B cell (primary cell): Measurements from ENCODE around the gene EFCAB14. TPM values are rescaled to one million over a fixed set of nuclear protein-coding genes. Genes with fewer than 3 reads are reported as not detected.

Source experiments
- ATAC-seq: fragments of 200-7000 bp; cut with Tn5 transposase; one replicate; pipeline ENCODE4 v1.10.0; 2021; ENCODE audit warnings: low read depth, mild to moderate bottlenecking, moderate number of reproducible peaks, moderate library complexity
- CTCF ChIA-PET: fragments of 350-600 bp; sonication (Branson Sonifier 250); formaldehyde crosslinking; loops from one replicate; lab custom pipeline; 2021; ENCODE audit warnings: antibody characterized with exemption, inconsistent platforms; lab: Charles Lee
- POLR2A ChIA-PET: fragments of 350-600 bp; sonication (Branson Sonifier 250); formaldehyde crosslinking; loops from one replicate; lab custom pipeline; 2021; ENCODE audit warnings: antibody characterized with exemption; lab: Charles Lee
- DNase-seq: peaks from one replicate; pipeline ENCODE4 v3.0.0; 2013
- H2AFZ ChIP-seq: 2 replicates; pipeline ENCODE4 v1.6.1; 2012; ENCODE audit warnings: mild to moderate bottlenecking, low read depth, low read length; ENCODE audit not compliant: insufficient read depth, poor library complexity, severe bottlenecking
- H3K27ac ChIP-seq, 2 donors: 1 replicate in 1 of 2; 2 replicates in 1 of 2; pipeline ENCODE4 v1.5.1; 2012 to 2013; ENCODE audit warnings: low read length in 2 of 2, mild to moderate bottlenecking in 2 of 2, moderate library complexity in 1 of 2
- H3K27me3 ChIP-seq, 4 experiments: fragments of 200-600 bp in 1 of 4; sonication (generic) in 1 of 4; replicated peaks in 1 of 4; 1 replicate in 2 of 4; 2 replicates in 2 of 4; pipeline versions ENCODE4 v1.6.1 to v1.7.0; 2013 to 2016; ENCODE audit warnings: low read length in 3 of 4, mild to moderate bottlenecking in 2 of 4, mixed read lengths in 1 of 4, moderate library complexity in 1 of 4; ENCODE audit not compliant: insufficient read depth in 4 of 4, control insufficient read depth in 3 of 4; ENCODE audit errors: control extremely low read depth in 1 of 4
- H3K36me3 ChIP-seq, 2 experiments: replicated peaks in 1 of 2; 1 replicate in 1 of 2; 2 replicates in 1 of 2; pipeline versions ENCODE4 v1.6.1 to v1.7.1; 2013; ENCODE audit warnings: low read length in 1 of 2; ENCODE audit not compliant: insufficient read depth in 2 of 2, control insufficient read depth in 1 of 2; ENCODE audit errors: control extremely low read depth in 1 of 2, extremely low read depth in 1 of 2
- H3K4me1 ChIP-seq, 2 donors: fragments of 200-600 bp in 1 of 2; sonication (generic) in 1 of 2; 1 replicate in 1 of 2; 2 replicates in 1 of 2; pipeline versions ENCODE4 v1.5.1 to v1.6.1; 2013 to 2017; ENCODE audit warnings: low read length in 2 of 2; ENCODE audit not compliant: control insufficient read depth in 2 of 2, insufficient read depth in 2 of 2
- H3K4me2 ChIP-seq: replicated peaks from 2 replicates; pipeline ENCODE3; 2012; ENCODE audit warnings: mild to moderate bottlenecking, low read depth, low read length; ENCODE audit not compliant: poor library complexity, severe bottlenecking
- H3K4me3 ChIP-seq, 5 experiments: fragments of 200-600 bp in 1 of 5; sonication (generic) in 1 of 5; 1 replicate in 3 of 5; 2 replicates in 2 of 5; pipeline versions ENCODE4 v1.5.1 to v1.7.0; 2011 to 2016; ENCODE audit warnings: low read length in 4 of 5, mild to moderate bottlenecking in 4 of 5, low read depth in 2 of 5, control low read depth in 1 of 5, moderate library complexity in 1 of 5; ENCODE audit not compliant: insufficient read depth in 1 of 5; ENCODE audit errors: control extremely low read depth in 1 of 5, extremely low read depth in 1 of 5
- H3K79me2 ChIP-seq: fragments of 200-600 bp; sonication (generic); one replicate; pipeline ENCODE4 v1.6.0; 2016; ENCODE audit warnings: low read length; ENCODE audit not compliant: control insufficient read depth, insufficient read depth
- H3K9ac ChIP-seq: fragments of 200-600 bp; sonication (generic); 2 replicates; pipeline ENCODE4 v1.6.1; 2017; ENCODE audit warnings: mild to moderate bottlenecking, low read length, moderate library complexity
- H3K9me3 ChIP-seq, 3 donors: one replicate each; pipeline versions ENCODE4 v1.6.1 to v1.7.1; 2013; ENCODE audit warnings: low read length in 2 of 3; ENCODE audit not compliant: control insufficient read depth in 2 of 3, insufficient read depth in 1 of 3; ENCODE audit errors: control extremely low read depth in 1 of 3
- H4K20me1 ChIP-seq: 2 replicates; pipeline ENCODE4 v1.6.0; 2012; ENCODE audit warnings: mild to moderate bottlenecking, low read length; ENCODE audit not compliant: insufficient read depth, control insufficient read depth, poor library complexity, severe bottlenecking
- H3K27ac Mint-ChIP-seq: one replicate; pipeline ENCODE4 v1.8.0; 2021; ENCODE audit warnings: mixed read lengths
- H3K27me3 Mint-ChIP-seq: one replicate; pipeline ENCODE4 v1.8.0; 2021; ENCODE audit warnings: mixed read lengths
- H3K4me1 Mint-ChIP-seq: one replicate; pipeline ENCODE4 v1.8.0; 2021; ENCODE audit warnings: mixed read lengths
- H3K4me3 Mint-ChIP-seq: one replicate; pipeline ENCODE4 v1.8.0; 2021; ENCODE audit warnings: mixed read lengths
- H3K9me3 Mint-ChIP-seq: one replicate; pipeline ENCODE4 v1.8.0; 2022; ENCODE audit warnings: mixed read lengths; ENCODE audit not compliant: insufficient read depth
- CTCF ChIP-seq: fragments of 200-600 bp; IDR thresholded peaks from one replicate; pipeline ENCODE4 v1.8.0; 2022; ENCODE audit warnings: antibody characterized with exemption, mild to moderate bottlenecking
- EZH2 ChIP-seq: IDR thresholded peaks from 2 replicates; pipeline ENCODE4 v1.6.1; 2012; ENCODE audit warnings: borderline replicate concordance, low read depth, mild to moderate bottlenecking, moderate library complexity, low read length; ENCODE audit not compliant: insufficient read depth, poor library complexity, severe bottlenecking
- WGBS: methylation state at CpG from one replicate; pipeline ENCODE4 v1.1.5; 2013; ENCODE audit warnings: missing lambda C conversion rate; ENCODE audit not compliant: insufficient coverage; 5-methylcytosine and 5-hydroxymethylcytosine counted together
- intact Hi-C: fragments of 100-400 bp; cut with micrococcal nuclease; formaldehyde crosslinking; loops from one replicate; pipeline ENCODE4 v1.10.0; 2022
- polyA plus RNA-seq: library from polyadenylated mRNA; depleted of rRNA; stranded (reverse); fragments of >200 nt; gene quantifications from 2 replicates; pipeline ENCODE4 v1.2.3, GENCODE V29; 2012
- total RNA-seq, 2 donors: library from RNA; stranded (reverse); fragments of 120-200 nt in 1 of 2; gene quantifications; 1 replicate in 1 of 2; 2 replicates in 1 of 2; pipeline versions ENCODE4 v1.2.3 to v1.2.4, GENCODE V29; 2013 to 2022

The EFCAB14 gene
- total and polyA plus RNA-seq, 2 donors (not counting 1 experiment from before 2014, with no cell fraction given): 22.8 to 98.8 TPM

- no peak overlapping the region for H3K9ac ChIP-seq
- Mint-ChIP-seq H3K4me1 (no peaks in the 10 kb centered on the region), H3K27ac (no peak overlapping the region), H3K27me3 (no peaks in the 10 kb centered on the region), H3K4me3 (no peak overlapping the region), H3K9me3 (no peaks in the 10 kb centered on the region)
- no peaks in the 10 kb centered on the region for H3K4me1 ChIP-seq
- CTCF ChIA-PET: interaction anchor here (1.1 kb wide), 1 partner anchor 15 kb away, joined by 3 read pairs; no protein-coding TSS in a partner anchor
- ATAC-seq (no peak), DNase-seq (no peak)
- no peak overlapping the region for H3K27ac ChIP-seq
- TF ChIP-seq CTCF: no peak
- TF ChIP-seq EZH2: no peak
- intact Hi-C loops: no loop called here
- H2AFZ ChIP-seq: no peak overlapping the region
- H3K36me3 ChIP-seq: peaks cover 7 to 83% of the 10 kb centered on the region in 2 experiments
- no peaks in the 10 kb centered on the region for H3K27me3 ChIP-seq
- no peak overlapping the region for H3K4me2 ChIP-seq
- H4K20me1 ChIP-seq: peaks cover 19% of the 10 kb centered on the region
- peaks cover 8% of the 10 kb centered on the region for H3K79me2 ChIP-seq
- no peak overlapping the region for H3K4me3 ChIP-seq
- H3K9me3 ChIP-seq: peaks cover 0 to 1% (median 0%) of the 10 kb centered on the region in 3 donors
- POLR2A ChIA-PET: no interaction called here
- 93% methylated on average over 2 of the region's 3 CpGs for WGBS
Measured at GRCh38 chr1:46692811-46693770, 25.8 kb downstream of the EFCAB14 start.
